ENCODE measurements around the gene IPCEF1.

IPCEF1 gene

GRCh38 chr6:154252678-154253077 lies 103.9 kb downstream of the IPCEF1 start:
- no peak overlapping the region for H3K27ac ChIP-seq
- TF ChIP-seq, protein P1, sequence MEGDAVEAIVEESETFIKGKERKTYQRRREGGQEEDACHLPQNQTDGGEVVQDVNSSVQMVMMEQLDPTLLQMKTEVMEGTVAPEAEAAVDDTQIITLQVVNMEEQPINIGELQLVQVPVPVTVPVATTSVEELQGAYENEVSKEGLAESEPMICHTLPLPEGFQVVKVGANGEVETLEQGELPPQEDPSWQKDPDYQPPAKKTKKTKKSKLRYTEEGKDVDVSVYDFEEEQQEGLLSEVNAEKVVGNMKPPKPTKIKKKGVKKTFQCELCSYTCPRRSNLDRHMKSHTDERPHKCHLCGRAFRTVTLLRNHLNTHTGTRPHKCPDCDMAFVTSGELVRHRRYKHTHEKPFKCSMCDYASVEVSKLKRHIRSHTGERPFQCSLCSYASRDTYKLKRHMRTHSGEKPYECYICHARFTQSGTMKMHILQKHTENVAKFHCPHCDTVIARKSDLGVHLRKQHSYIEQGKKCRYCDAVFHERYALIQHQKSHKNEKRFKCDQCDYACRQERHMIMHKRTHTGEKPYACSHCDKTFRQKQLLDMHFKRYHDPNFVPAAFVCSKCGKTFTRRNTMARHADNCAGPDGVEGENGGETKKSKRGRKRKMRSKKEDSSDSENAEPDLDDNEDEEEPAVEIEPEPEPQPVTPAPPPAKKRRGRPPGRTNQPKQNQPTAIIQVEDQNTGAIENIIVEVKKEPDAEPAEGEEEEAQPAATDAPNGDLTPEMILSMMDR (conservative IDR thresholded peaks at IDR 0.05): no peak
- no peak for TF ChIP-seq ZFX (IDR thresholded peaks at IDR 0.05)

GRCh38 chr6:154251116-154251515 lies 105.5 kb downstream of the IPCEF1 start:
- H3K27ac ChIP-seq: no peak overlapping the region
- TF ChIP-seq, protein P1 (conservative IDR thresholded peaks at IDR 0.05): no peak
- TF ChIP-seq ZFX (IDR thresholded peaks at IDR 0.05): no peak

DNA sequence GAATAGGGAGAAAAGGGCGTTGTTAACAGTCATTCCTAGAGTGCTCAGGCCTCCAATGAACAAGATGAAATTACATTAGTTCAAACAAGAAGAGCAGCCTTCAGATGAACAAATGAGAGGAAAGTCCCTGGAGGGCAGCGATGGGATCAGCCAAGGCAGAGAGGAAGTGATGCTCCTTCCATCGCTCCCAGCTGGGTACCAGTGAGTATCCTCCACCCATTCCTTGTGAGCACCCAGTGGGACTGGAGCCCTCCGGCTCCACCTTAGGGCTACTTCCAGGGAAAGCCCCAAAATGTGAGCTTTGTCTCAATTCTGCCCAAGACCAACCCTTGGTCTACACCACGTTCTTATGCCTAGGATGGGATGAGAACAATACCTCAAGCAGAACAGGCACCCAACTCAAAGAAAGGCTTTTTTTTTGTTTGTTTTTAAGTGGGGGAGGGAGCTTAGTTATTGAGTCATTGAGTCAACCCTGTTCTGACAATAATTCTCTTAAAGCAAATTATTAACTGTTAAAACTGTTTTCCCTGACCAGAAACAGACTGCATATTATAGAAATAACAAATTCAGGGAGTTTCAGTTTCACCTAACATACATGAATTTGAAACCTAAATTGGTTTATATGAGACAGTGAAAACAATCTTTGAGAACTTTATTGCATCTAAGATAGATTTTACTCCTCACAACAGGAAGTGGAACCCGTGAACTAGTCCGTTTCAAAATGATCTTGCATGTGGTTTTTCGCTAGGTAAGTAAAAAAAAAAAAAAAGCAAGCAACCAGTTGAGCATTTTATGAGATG lies 106.9 kb downstream of the IPCEF1 start:
- TF ChIP-seq, protein P1 (conservative IDR thresholded peaks at IDR 0.05): no peak
- TF ChIP-seq ZFX (IDR thresholded peaks at IDR 0.05): no peak
- no peak overlapping the region for H3K27ac ChIP-seq

DNA sequence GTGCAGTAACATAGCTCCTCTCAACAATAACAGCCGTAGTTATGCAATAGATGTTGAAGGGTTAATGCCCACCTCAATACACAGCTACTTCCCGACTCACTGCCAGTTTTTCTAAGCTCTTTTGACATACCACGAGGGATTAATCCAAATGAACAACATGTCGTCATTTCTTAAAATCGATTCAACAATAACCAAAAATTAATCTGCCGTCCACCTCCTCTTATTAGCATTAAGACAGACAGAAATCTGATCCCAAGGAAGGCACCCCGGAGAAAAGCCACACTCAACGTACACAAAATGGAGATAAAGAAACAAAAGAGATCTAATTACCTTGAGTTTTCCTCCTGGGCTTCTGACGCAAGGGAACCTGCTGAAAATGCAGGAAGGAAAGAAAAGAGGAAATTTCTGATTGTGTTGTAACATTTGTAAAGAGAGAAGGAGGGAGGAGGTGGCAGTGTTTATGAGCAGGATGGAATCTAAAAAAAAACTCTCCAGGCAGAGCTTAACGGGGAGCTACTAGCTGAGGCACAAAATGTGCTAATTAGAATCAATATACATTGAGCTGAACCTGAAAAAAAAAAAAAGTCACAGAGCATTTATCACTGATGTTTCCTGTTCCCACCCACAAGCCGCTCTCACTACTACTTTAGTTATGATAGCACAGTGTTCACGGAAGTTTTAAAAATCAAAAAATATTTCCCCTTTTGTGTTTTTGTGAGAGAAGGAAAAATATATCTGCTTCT lies 109.3 kb downstream of the IPCEF1 start:
- TF ChIP-seq ZFX (IDR thresholded peaks at IDR 0.05): no peak
- no peak overlapping the region for H3K27ac ChIP-seq

DNA sequence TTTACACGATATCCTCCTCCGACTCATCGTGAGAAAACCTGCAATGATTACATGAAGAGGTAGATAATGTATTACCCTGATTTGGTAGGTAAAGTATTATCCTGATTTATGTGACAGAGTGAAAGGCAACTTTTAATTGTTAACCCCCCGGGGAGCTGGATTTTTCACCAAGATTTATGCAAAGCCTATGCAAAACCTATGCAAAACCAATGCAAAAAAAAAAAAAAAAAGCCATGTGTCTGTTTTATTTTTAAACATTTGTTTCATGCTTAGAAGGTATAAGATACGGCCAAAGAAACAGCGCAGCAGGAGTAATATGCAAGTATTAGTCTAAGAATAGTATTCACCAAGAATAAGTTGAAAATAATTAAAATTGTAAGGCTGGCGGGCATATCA lies 109.9 kb downstream of the IPCEF1 start:
- TF ChIP-seq ZFX (IDR thresholded peaks at IDR 0.05): no peak
- TF ChIP-seq, protein P1 (conservative IDR thresholded peaks at IDR 0.05): no peak
- H3K27ac ChIP-seq: no peak overlapping the region

DNA sequence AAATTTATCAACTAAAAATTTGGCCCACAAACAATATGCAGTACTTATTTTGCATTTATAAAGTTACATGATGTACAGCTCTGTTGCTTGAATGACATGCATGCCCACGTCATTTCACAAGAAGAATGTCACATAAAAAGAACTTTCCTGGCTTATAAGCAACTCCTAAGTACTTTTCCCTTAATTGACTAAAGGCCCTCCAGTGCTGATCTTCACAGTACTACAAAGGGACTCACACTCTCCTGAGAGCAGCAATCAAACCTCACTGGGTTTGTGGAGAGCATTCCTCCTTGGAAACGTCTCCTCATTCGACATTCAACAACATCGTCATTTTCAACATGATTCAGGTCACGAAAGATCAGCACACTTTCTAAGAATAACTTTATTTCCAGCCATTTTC lies 111.1 kb downstream of the IPCEF1 start:
- TF ChIP-seq, protein P1 (conservative IDR thresholded peaks at IDR 0.05): no peak
- no peak for TF ChIP-seq ZFX (IDR thresholded peaks at IDR 0.05)
- H3K27ac ChIP-seq: no peak overlapping the region

DNA sequence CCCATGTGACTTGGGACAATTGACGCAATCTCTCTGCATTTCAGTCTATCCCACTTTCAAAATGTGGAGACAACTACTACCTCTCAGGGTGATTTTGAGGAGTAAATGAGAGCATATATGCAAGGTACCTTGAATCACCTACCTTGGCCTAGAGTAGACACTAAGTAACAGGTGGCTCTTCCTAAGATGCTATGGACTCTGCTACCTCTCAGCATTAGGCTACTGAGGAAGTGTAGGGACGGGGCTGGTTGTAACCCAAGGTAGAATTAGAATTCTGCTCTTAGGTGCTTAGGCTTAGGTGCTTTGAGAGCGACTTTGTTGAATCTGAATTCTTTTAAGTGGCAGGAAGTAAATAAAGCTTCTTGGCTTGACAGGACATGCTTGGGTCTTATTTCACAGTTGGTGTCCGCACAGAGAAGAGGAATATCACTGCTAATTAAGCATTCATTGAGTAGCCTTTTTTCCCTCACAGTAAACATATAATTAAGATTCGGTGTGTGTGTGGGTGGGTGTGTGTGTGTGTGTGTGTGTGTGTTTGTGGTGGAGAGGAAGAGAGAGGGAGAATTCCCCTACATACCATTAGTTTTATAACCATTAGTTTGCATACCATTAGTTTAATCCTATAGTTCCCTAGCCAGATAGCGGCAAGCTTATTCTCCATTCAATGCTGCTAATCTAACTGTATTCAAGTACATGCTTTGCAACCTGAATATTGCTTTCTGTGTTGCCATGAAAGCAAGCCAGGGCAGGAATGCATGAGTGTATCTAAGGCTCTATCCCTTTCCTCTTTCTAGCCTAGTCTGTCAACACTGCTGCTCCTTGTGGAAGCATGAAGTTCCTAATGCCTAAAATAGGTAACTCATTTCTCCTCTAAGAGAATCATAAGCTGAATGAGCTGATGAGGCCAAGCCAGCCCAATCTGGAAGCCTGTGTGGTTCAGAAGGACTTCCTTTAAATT lies 112.5 kb downstream of the IPCEF1 start:
- TF ChIP-seq ZFX (IDR thresholded peaks at IDR 0.05): no peak
- TF ChIP-seq, protein P1 (conservative IDR thresholded peaks at IDR 0.05): no peak
- H3K27ac ChIP-seq: no peak overlapping the region
